Activated gamma-delta T cell (primary cell): ENCODE results near the gene CTU2.
A peak's percentile ranks its signal among the peaks of the same experiment; 100 is the strongest.

Source experiments
- DNase-seq: peaks from one replicate; lab custom pipeline; 2025; lab: John Stamatoyannopoulos, UW

Gene CTU2

GRCh38 chr16:88730632-88731607 is 24.6 kb downstream of the CTU2 start:
- DNase-seq = no peak

- DNase-seq = no peak
Measured at GRCh38 chr16:88731699-88732098, 25.4 kb downstream of the CTU2 start.

- DNase-seq = no peak
Measured at GRCh38 chr16:88732172-88732960, 26.1 kb downstream of the CTU2 start.

GRCh38 chr16:88732961-88733294 is 26.6 kb downstream of the CTU2 start:
- DNase-seq = no peak

GRCh38 chr16:88733630-88734360 is 27.5 kb downstream of the CTU2 start:
- DNase-seq = no peak

GRCh38 chr16:88734361-88734728 is 28.0 kb downstream of the CTU2 start:
- DNase-seq = no peak

- DNase-seq = no peak
Measured at GRCh38 chr16:88735121-88735520, 28.8 kb downstream of the CTU2 start.

GRCh38 chr16:88735616-88736015 is 29.3 kb downstream of the CTU2 start:
- DNase-seq = no peak

GRCh38 chr16:88736088-88736487 is 29.8 kb downstream of the CTU2 start:
- DNase-seq = no peak

- DNase-seq = no peak
Measured at GRCh38 chr16:88736496-88736895, 30.2 kb downstream of the CTU2 start.

GRCh38 chr16:88737298-88738150 is 31.2 kb downstream of the CTU2 start:
- peak; percentile 51 for DNase-seq

- DNase-seq = no peak
Measured at GRCh38 chr16:88738151-88739084, 32.1 kb downstream of the CTU2 start.

GRCh38 chr16:88739139-88739976 is 33.1 kb downstream of the CTU2 start:
- no peak for DNase-seq

- no peak for DNase-seq
Measured at GRCh38 chr16:88739977-88740726, 33.8 kb downstream of the CTU2 start.

- no peak for DNase-seq
Measured at GRCh38 chr16:88740727-88741055, 34.4 kb downstream of the CTU2 start.

GRCh38 chr16:88741368-88741767 is 35.1 kb downstream of the CTU2 start:
- no peak for DNase-seq

- DNase-seq = no peak
Measured at GRCh38 chr16:88742896-88743605, 36.7 kb downstream of the CTU2 start.
